DND-41 (cell line): Measurements from ENCODE around the gene GMEB2.

Experiments
- EZH2 ChIP-seq: IDR thresholded peaks from 3 replicates; pipeline ENCODE4 v1.6.1; 2012; ENCODE audit warnings: borderline replicate concordance, low read depth, mild to moderate bottlenecking, moderate library complexity, low read length, inconsistent platforms; ENCODE audit not compliant: severe bottlenecking
- TF ChIP-seq, protein P1 (sequence below): IDR thresholded peaks from 2 replicates; pipeline ENCODE4 v1.5.1; 2012; ENCODE audit warnings: borderline replicate concordance, low read length, moderate library complexity, mild to moderate bottlenecking; ENCODE audit not compliant: poor library complexity, severe bottlenecking; ENCODE audit errors: extremely low read depth

- TF ChIP-seq, protein P1, sequence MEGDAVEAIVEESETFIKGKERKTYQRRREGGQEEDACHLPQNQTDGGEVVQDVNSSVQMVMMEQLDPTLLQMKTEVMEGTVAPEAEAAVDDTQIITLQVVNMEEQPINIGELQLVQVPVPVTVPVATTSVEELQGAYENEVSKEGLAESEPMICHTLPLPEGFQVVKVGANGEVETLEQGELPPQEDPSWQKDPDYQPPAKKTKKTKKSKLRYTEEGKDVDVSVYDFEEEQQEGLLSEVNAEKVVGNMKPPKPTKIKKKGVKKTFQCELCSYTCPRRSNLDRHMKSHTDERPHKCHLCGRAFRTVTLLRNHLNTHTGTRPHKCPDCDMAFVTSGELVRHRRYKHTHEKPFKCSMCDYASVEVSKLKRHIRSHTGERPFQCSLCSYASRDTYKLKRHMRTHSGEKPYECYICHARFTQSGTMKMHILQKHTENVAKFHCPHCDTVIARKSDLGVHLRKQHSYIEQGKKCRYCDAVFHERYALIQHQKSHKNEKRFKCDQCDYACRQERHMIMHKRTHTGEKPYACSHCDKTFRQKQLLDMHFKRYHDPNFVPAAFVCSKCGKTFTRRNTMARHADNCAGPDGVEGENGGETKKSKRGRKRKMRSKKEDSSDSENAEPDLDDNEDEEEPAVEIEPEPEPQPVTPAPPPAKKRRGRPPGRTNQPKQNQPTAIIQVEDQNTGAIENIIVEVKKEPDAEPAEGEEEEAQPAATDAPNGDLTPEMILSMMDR, result no peak
- no peak for TF ChIP-seq EZH2
Observed at GRCh38 chr20:63658749-63659187, 31.9 kb upstream of the GMEB2 start.
